Measurements from ENCODE around the gene TMED8.
"Not testable (repeated sequence)": the region's sequence is repeated elsewhere in the genome, so short reads cannot be mapped to it uniquely, and the experiment has no call there.

The TMED8 gene

GRCh38 chr14:77376771-77377501 lies at the start of gene TMED8, which contains the start of gene SAMD15:
Gene TMED8, minus strand, starts transcription at chr14:77377094. Its CDS starts 41 bp downstream, at chr14:77377053.
Gene SAMD15, plus strand, starts transcription at chr14:77377379. Its CDS starts 40 bp downstream, at chr14:77377419.
- TF ChIP-seq CTCF (IDR thresholded peaks at IDR 0.05): no peak
- Histone ChIP-seq H3K27ac (peak within 1 kb of the TSS; percentile 31 to 86), H3K4me3 (peak within 1 kb of the TSS; percentile 83)
- DNase-seq (ENCODE audit: low spot score): peak; percentile 84

GRCh38 chr14:77426396-77426795 lies 49.5 kb upstream of the TMED8 start:
- TF ChIP-seq CTCF (IDR thresholded peaks at IDR 0.05): no peak

GRCh38 chr14:77424862-77425261 lies 48.0 kb upstream of the TMED8 start:
- no peak for DNase-seq (ENCODE audit: low spot score)
- Histone ChIP-seq H3K4me3 (no peak overlapping the region), H3K27ac (no peak overlapping the region)
- no peak for TF ChIP-seq CTCF (IDR thresholded peaks at IDR 0.05)

More at GRCh38 chr14:77426396-77426795, 49.5 kb upstream of the TMED8 start:
- H3K4me3 ChIP-seq: no peak overlapping the region
- H3K27ac ChIP-seq: no peak overlapping the region
- DNase-seq (ENCODE audit: low spot score): no peak

DNA sequence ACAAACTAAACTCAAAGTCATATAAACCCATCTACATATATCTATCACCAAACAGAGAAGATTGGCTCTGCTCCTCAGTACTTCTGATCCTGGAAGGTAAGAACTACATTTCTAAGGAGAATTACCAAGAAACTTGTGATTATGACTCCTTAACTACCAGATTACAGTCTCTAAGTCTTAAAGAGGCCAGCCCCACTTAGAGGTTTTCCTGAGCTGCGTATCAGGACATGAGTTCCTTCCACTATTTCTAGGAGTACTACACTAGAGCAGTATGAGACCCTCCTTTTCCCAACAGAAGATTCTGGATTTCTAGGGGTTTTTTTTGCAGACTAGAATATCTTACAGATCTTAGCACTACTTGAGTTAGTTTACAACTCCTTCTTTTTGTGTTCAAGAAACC lies 46.5 kb upstream of the TMED8 start, which contains the start of gene NOXRED1:
NOXRED1 (minus strand) TSS at position 101 of the 400 bp plus-strand sequence. CDS start 634 bp downstream, outside the sequence.
- no peak for DNase-seq (ENCODE audit: low spot score)
- no peak for TF ChIP-seq CTCF (IDR thresholded peaks at IDR 0.05)
- no peak within 1 kb of the TSS for H3K4me3 ChIP-seq
- no peak within 1 kb of the TSS for H3K27ac ChIP-seq

DNA sequence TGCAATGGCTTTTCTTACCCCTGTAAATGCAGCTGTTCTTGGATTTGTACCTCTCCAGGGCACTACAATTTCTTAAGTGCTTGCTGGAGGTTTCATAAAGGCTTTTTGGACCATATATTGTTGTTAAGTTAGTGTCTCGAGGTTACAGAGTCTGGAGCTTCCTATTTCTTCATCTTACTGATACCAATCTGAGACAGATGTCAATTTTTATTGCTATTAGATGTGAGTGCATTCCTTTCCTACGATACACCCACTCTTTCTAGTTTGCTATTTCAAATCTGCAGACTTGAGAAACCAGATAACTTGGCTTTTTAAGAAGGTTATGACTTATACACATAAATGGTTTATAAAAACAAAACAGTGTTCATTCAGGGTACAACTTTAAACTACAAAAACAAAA lies 44.3 kb upstream of the TMED8 start:
- no peak for DNase-seq (ENCODE audit: low spot score)
- H3K27ac ChIP-seq: no peak overlapping the region
- TF ChIP-seq CTCF (IDR thresholded peaks at IDR 0.05): no peak
- H3K4me3 ChIP-seq: no peak overlapping the region

- no peak for TF ChIP-seq CTCF (IDR thresholded peaks at IDR 0.05)
- no peak overlapping the region for H3K27ac ChIP-seq
- DNase-seq (ENCODE audit: low spot score): no peak
- H3K4me3 ChIP-seq: no peak overlapping the region
Observed at GRCh38 chr14:77416836-77417235, 39.9 kb upstream of the TMED8 start.

GRCh38 chr14:77416098-77416497 lies 39.2 kb upstream of the TMED8 start:
- not testable (repeated sequence) for H3K27ac ChIP-seq; H3K4me3 ChIP-seq; DNase-seq (ENCODE audit: low spot score)

- DNase-seq (ENCODE audit: low spot score); H3K4me3 ChIP-seq; H3K27ac ChIP-seq: not testable (repeated sequence)
Observed at GRCh38 chr14:77415403-77416030, 38.6 kb upstream of the TMED8 start.

All from coronary artery (tissue), 2 donors.